ENCODE data around the gene AHCYL2.

GRCh38 chr7:129210989-129211312 is 13.9 kb upstream of the AHCYL2 start:
- TF ChIP-seq, protein P1, sequence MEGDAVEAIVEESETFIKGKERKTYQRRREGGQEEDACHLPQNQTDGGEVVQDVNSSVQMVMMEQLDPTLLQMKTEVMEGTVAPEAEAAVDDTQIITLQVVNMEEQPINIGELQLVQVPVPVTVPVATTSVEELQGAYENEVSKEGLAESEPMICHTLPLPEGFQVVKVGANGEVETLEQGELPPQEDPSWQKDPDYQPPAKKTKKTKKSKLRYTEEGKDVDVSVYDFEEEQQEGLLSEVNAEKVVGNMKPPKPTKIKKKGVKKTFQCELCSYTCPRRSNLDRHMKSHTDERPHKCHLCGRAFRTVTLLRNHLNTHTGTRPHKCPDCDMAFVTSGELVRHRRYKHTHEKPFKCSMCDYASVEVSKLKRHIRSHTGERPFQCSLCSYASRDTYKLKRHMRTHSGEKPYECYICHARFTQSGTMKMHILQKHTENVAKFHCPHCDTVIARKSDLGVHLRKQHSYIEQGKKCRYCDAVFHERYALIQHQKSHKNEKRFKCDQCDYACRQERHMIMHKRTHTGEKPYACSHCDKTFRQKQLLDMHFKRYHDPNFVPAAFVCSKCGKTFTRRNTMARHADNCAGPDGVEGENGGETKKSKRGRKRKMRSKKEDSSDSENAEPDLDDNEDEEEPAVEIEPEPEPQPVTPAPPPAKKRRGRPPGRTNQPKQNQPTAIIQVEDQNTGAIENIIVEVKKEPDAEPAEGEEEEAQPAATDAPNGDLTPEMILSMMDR (IDR thresholded peaks at IDR 0.05), result no peak
- no peak for TF ChIP-seq EZH2 (IDR thresholded peaks at IDR 0.05; ENCODE audit: borderline replicate concordance, insufficient read depth, low read depth, low read length, poor library complexity, severe bottlenecking)

All from B cell (primary cell).